Tibial nerve (tissue), 4 donors: ENCODE data around the gene PLCG2. TPM values are rescaled to one million over a fixed set of nuclear protein-coding genes. Genes with fewer than 3 reads are reported as not detected.

ENCODE experiments used
- DNase-seq, 2 donors: peaks; one replicate each; pipeline ENCODE4 v3.0.0-alpha.2; 2019; ENCODE audit warnings: low spot score in 2 of 2
- H3K27ac ChIP-seq, 4 donors: fragments of 200-600 bp; sonication (generic) in 3 of 4; one replicate each; pipeline ENCODE4 v1.5.1; 2017 to 2019; ENCODE audit warnings: mild to moderate bottlenecking in 1 of 4
- H3K27me3 ChIP-seq, 2 donors: fragments of 200-600 bp; sonication (generic) in 1 of 2; one replicate each; pipeline versions ENCODE4 v1.5.1 to v1.6.0; 2017 to 2019
- H3K36me3 ChIP-seq, 3 donors: fragments of 200-600 bp; sonication (generic); one replicate each; pipeline ENCODE4 v1.5.1; 2018 to 2019
- H3K4me1 ChIP-seq, 4 donors: fragments of 200-600 bp; sonication (generic) in 3 of 4; one replicate each; pipeline ENCODE4 v1.5.1; 2017 to 2019
- H3K4me3 ChIP-seq, 4 donors: fragments of 200-600 bp; sonication (generic) in 3 of 4; one replicate each; pipeline ENCODE4 v1.5.1; 2017 to 2019; ENCODE audit warnings: mild to moderate bottlenecking in 1 of 4, moderate library complexity in 1 of 4
- H3K9me3 ChIP-seq, 4 donors: fragments of 200-600 bp; sonication (generic) in 3 of 4; one replicate each; pipeline ENCODE4 v1.5.1; 2017 to 2019
- CTCF ChIP-seq, 5 experiments: fragments of 200-600 bp in 3 of 5; fragments of 450-650 bp in 2 of 5; sonication (generic) in 3 of 5; IDR thresholded peaks; one replicate each; pipeline ENCODE4 v1.5.1; 2016 to 2019; ENCODE audit warnings: antibody characterized with exemption in 5 of 5, mild to moderate bottlenecking in 3 of 5, moderate library complexity in 2 of 5
- EP300 ChIP-seq, 2 donors: sonication (generic); formaldehyde crosslinking; IDR thresholded peaks; one replicate each; pipeline ENCODE4 v1.6.1; 2017; ENCODE audit warnings: antibody characterized with exemption in 2 of 2, mild to moderate bottlenecking in 1 of 2
- POLR2A ChIP-seq, 2 donors: fragments of 450-650 bp; IDR thresholded peaks; one replicate each; pipeline ENCODE4 v1.6.1; 2017; ENCODE audit warnings: antibody characterized with exemption in 2 of 2, mild to moderate bottlenecking in 2 of 2, moderate library complexity in 2 of 2
- WGBS, 2 donors: methylation state at CpG; one replicate each; pipeline ENCODE4 v1.1.5; 2018; 5-methylcytosine and 5-hydroxymethylcytosine counted together
- total RNA-seq, 4 donors: library from RNA; depleted of rRNA; stranded (reverse); fragments of >200 nt; gene quantifications; one replicate each; pipeline ENCODE4 v1.1.0, GENCODE V29; 2016

The PLCG2 gene
- total RNA-seq, 4 donors from 2014 or later: 13.0 to 28.5 (median 18.9) TPM

- H3K4me1 ChIP-seq: peaks cover 0 to 7% (median 0%) of the 10 kb centered on the region in 4 donors
- DNase-seq: no peak
- H3K27ac ChIP-seq: no peak overlapping the region
- H3K36me3 ChIP-seq: no peaks in the 10 kb centered on the region
- 29 to 41% methylated on average over 13 of the region's 13 CpGs for WGBS, 2 donors
- no peak overlapping the region for H3K4me3 ChIP-seq
- TF ChIP-seq CTCF (IDR thresholded peaks at IDR 0.05) (no peak), POLR2A (IDR thresholded peaks at IDR 0.05) (no peak), EP300 (IDR thresholded peaks at IDR 0.05) (no peak)
- no peaks in the 10 kb centered on the region for H3K9me3 ChIP-seq
- no peaks in the 10 kb centered on the region for H3K27me3 ChIP-seq
Measured at GRCh38 chr16:81937305-81938038, 158.4 kb downstream of the PLCG2 start.

- Histone ChIP-seq H3K27me3 (no peaks in the 10 kb centered on the region), H3K4me3 (no peak overlapping the region), H3K27ac (no peak overlapping the region), H3K9me3 (no peaks in the 10 kb centered on the region), H3K4me1 (peaks cover 0 to 7% (median 0%) of the 10 kb centered on the region in 4 donors), H3K36me3 (no peaks in the 10 kb centered on the region)
- DNase-seq: no peak
- WGBS, 2 donors: 83 to 87% methylated on average over 16 to 17 of the region's 17 CpGs
- TF ChIP-seq POLR2A (IDR thresholded peaks at IDR 0.05) (no peak), EP300 (IDR thresholded peaks at IDR 0.05) (no peak), CTCF (IDR thresholded peaks at IDR 0.05) (no peak)
Measured at GRCh38 chr16:81938326-81939163, 159.5 kb downstream of the PLCG2 start.

GRCh38 chr16:81939164-81940056 is 160.3 kb downstream of the PLCG2 start:
- TF ChIP-seq CTCF (IDR thresholded peaks at IDR 0.05) (no peak), POLR2A (IDR thresholded peaks at IDR 0.05) (no peak), EP300 (IDR thresholded peaks at IDR 0.05) (no peak)
- Histone ChIP-seq H3K27me3 (no peaks in the 10 kb centered on the region), H3K4me3 (no peak overlapping the region), H3K36me3 (no peaks in the 10 kb centered on the region), H3K27ac (no peak overlapping the region), H3K9me3 (no peaks in the 10 kb centered on the region), H3K4me1 (peaks cover 0 to 7% (median 0%) of the 10 kb centered on the region in 4 donors)
- no peak for DNase-seq
- WGBS, 2 donors: 79 to 81% methylated on average over 6 to 7 of the region's 7 CpGs

GRCh38 chr16:81940781-81941560 is 161.9 kb downstream of the PLCG2 start:
- 53 to 57% methylated on average over 3 of the region's 3 CpGs for WGBS, 2 donors
- no peak overlapping the region for H3K27ac ChIP-seq
- TF ChIP-seq EP300 (IDR thresholded peaks at IDR 0.05): no peak
- TF ChIP-seq CTCF (IDR thresholded peaks at IDR 0.05): peak in 4 of 5 experiments; percentile 12 to 33 (median 29)
- no peak overlapping the region for H3K4me3 ChIP-seq
- no peak for DNase-seq
- H3K4me1 ChIP-seq: peaks cover 0 to 7% (median 0%) of the 10 kb centered on the region in 4 donors
- no peaks in the 10 kb centered on the region for H3K36me3 ChIP-seq
- H3K9me3 ChIP-seq: no peaks in the 10 kb centered on the region
- H3K27me3 ChIP-seq: no peaks in the 10 kb centered on the region
